ENCODE data around the gene DNAH11. TPM values are rescaled to one million over a fixed set of nuclear protein-coding genes. Genes with fewer than 3 reads are reported as not detected.
"Not testable (repeated sequence)": the region's sequence is repeated elsewhere in the genome, so short reads cannot be mapped to it uniquely, and the experiment has no call there.

DNAH11 gene
- total and polyA plus RNA-seq, 4 experiments from 2014 or later: 0.06 TPM; not detected in 3

GRCh38 chr7:21533646-21534045 is 9.2 kb upstream of the DNAH11 start:
- H3K27me3 Mint-ChIP-seq: peaks cover 5 to 10% of the 10 kb centered on the region in 2 donors

GRCh38 chr7:21536445-21537118 is 6.3 kb upstream of the DNAH11 start:
- H3K27me3 Mint-ChIP-seq: peaks cover 19 to 23% of the 10 kb centered on the region in 2 donors
- H3K27ac ChIP-seq (ENCODE audit: low read depth, low read length); H3K4me3 Mint-ChIP-seq: not testable (repeated sequence)

More at GRCh38 chr7:21533646-21534045, 9.2 kb upstream of the DNAH11 start:
- H3K9me3 ChIP-seq (ENCODE audit: control insufficient read depth in 1 of 2, low read length in 2 of 2); H3K9me3 Mint-ChIP-seq; DNase-seq; H3K4me3 ChIP-seq (ENCODE audit: low read length in 2 of 2); H3K27me3 ChIP-seq (ENCODE audit: insufficient read depth, low read length); H3K36me3 Mint-ChIP-seq; H3K27ac Mint-ChIP-seq; POLR2A ChIA-PET (ENCODE audit: partially characterized antibody); intact Hi-C loops (cut with micrococcal nuclease); H3K27ac ChIP-seq (ENCODE audit: low read depth, low read length); CTCF ChIA-PET (ENCODE audit: partially characterized antibody); H3K4me1 ChIP-seq (ENCODE audit: insufficient read depth, low read length); H3K4me1 Mint-ChIP-seq; H3K4me3 Mint-ChIP-seq; H3K36me3 ChIP-seq (ENCODE audit: insufficient read depth, low read length): not testable (repeated sequence)

GRCh38 chr7:21538936-21539495 is 3.8 kb upstream of the DNAH11 start:
- intact Hi-C loops (cut with micrococcal nuclease): no loop called here
- ChIA-PET POLR2A (ENCODE audit: partially characterized antibody) (no interaction called here), CTCF (ENCODE audit: partially characterized antibody) (no interaction called here)
- Mint-ChIP-seq H3K4me3 (no peak overlapping the region), H3K9me3 (peaks cover 0 to 2% (median 0%) of the 10 kb centered on the region in 8 donors), H3K36me3 (no peaks in the 10 kb centered on the region), H3K27me3 (peaks cover 24 to 34% of the 10 kb centered on the region in 2 donors), H3K27ac (no peak overlapping the region), H3K4me1 (peaks cover 1 to 7% (median 3%) of the 10 kb centered on the region in 4 donors)
- no peak for DNase-seq
- H3K27ac ChIP-seq (ENCODE audit: low read depth, low read length): no peak overlapping the region
- peaks cover 10% of the 10 kb centered on the region for H3K4me1 ChIP-seq (ENCODE audit: insufficient read depth, low read length)
- no peak overlapping the region for H3K4me3 ChIP-seq (ENCODE audit: low read length in 2 of 2)
- H3K27me3 ChIP-seq (ENCODE audit: insufficient read depth, low read length): peaks cover 15% of the 10 kb centered on the region
- H3K9me3 ChIP-seq (ENCODE audit: control insufficient read depth in 1 of 2, low read length in 2 of 2): no peaks in the 10 kb centered on the region
- no peaks in the 10 kb centered on the region for H3K36me3 ChIP-seq (ENCODE audit: insufficient read depth, low read length)

More at GRCh38 chr7:21536445-21537118, 6.3 kb upstream of the DNAH11 start:
- H3K36me3 ChIP-seq (ENCODE audit: insufficient read depth, low read length); H3K4me1 Mint-ChIP-seq; H3K4me3 ChIP-seq (ENCODE audit: low read length in 2 of 2); H3K36me3 Mint-ChIP-seq; intact Hi-C loops (cut with micrococcal nuclease); H3K27me3 ChIP-seq (ENCODE audit: insufficient read depth, low read length); H3K4me1 ChIP-seq (ENCODE audit: insufficient read depth, low read length); H3K27ac Mint-ChIP-seq; H3K9me3 Mint-ChIP-seq; H3K9me3 ChIP-seq (ENCODE audit: control insufficient read depth in 1 of 2, low read length in 2 of 2); POLR2A ChIA-PET (ENCODE audit: partially characterized antibody); DNase-seq: not testable (repeated sequence)
- CTCF ChIA-PET (ENCODE audit: partially characterized antibody): interaction anchor here (0.9 kb wide), 1 partner anchor 8 kb away, joined by 4 read pairs; no protein-coding TSS in a partner anchor

GRCh38 chr7:21543528-21544302 is 876 bp downstream of the DNAH11 start:
- Mint-ChIP-seq H3K27me3 (peaks cover 36 to 37% of the 10 kb centered on the region in 2 donors), H3K4me3 (peak overlapping the region; percentile 16 to 70 (median 44)), H3K27ac (no peak overlapping the region), H3K9me3 (no peaks in the 10 kb centered on the region), H3K36me3 (no peaks in the 10 kb centered on the region), H3K4me1 (peaks cover 3 to 8% (median 6%) of the 10 kb centered on the region in 4 donors)
- Histone ChIP-seq H3K4me3 (ENCODE audit: low read length in 2 of 2) (no peak overlapping the region), H3K36me3 (ENCODE audit: insufficient read depth, low read length) (no peaks in the 10 kb centered on the region), H3K27me3 (ENCODE audit: insufficient read depth, low read length) (peaks cover 18% of the 10 kb centered on the region), H3K27ac (ENCODE audit: low read depth, low read length) (no peak overlapping the region), H3K4me1 (ENCODE audit: insufficient read depth, low read length) (peaks cover 10% of the 10 kb centered on the region), H3K9me3 (ENCODE audit: control insufficient read depth in 1 of 2, low read length in 2 of 2) (no peaks in the 10 kb centered on the region)
- DNase-seq: no peak
- ChIA-PET CTCF (ENCODE audit: partially characterized antibody) (no interaction called here), POLR2A (ENCODE audit: partially characterized antibody) (no interaction called here)
- intact Hi-C loops (cut with micrococcal nuclease): no loop called here

GRCh38 chr7:21544303-21544656 is 1.4 kb downstream of the DNAH11 start:
- Mint-ChIP-seq H3K9me3 (no peaks in the 10 kb centered on the region), H3K4me1 (peaks cover 3 to 8% (median 6%) of the 10 kb centered on the region in 4 donors), H3K27me3 (peaks cover 32 to 37% of the 10 kb centered on the region in 2 donors), H3K4me3 (peak overlapping the region in 4 of 8 donors; percentile 16 to 68 (median 30)), H3K27ac (no peak overlapping the region), H3K36me3 (no peaks in the 10 kb centered on the region)
- no peak for DNase-seq
- POLR2A ChIA-PET (ENCODE audit: partially characterized antibody): no interaction called here
- peaks cover 18% of the 10 kb centered on the region for H3K27me3 ChIP-seq (ENCODE audit: insufficient read depth, low read length)
- no peaks in the 10 kb centered on the region for H3K9me3 ChIP-seq (ENCODE audit: control insufficient read depth in 1 of 2, low read length in 2 of 2)
- intact Hi-C loops (cut with micrococcal nuclease): no loop called here
- CTCF ChIA-PET (ENCODE audit: partially characterized antibody): no interaction called here
- H3K27ac ChIP-seq (ENCODE audit: low read depth, low read length): no peak overlapping the region
- no peak overlapping the region for H3K4me3 ChIP-seq (ENCODE audit: low read length in 2 of 2)
- H3K36me3 ChIP-seq (ENCODE audit: insufficient read depth, low read length): no peaks in the 10 kb centered on the region
- H3K4me1 ChIP-seq (ENCODE audit: insufficient read depth, low read length): peaks cover 10% of the 10 kb centered on the region

- Histone ChIP-seq H3K4me1 (ENCODE audit: insufficient read depth, low read length) (peaks cover 10% of the 10 kb centered on the region), H3K27me3 (ENCODE audit: insufficient read depth, low read length) (peaks cover 18% of the 10 kb centered on the region), H3K36me3 (ENCODE audit: insufficient read depth, low read length) (no peaks in the 10 kb centered on the region), H3K27ac (ENCODE audit: low read depth, low read length) (no peak overlapping the region), H3K4me3 (ENCODE audit: low read length in 2 of 2) (no peak overlapping the region), H3K9me3 (ENCODE audit: control insufficient read depth in 1 of 2, low read length in 2 of 2) (no peaks in the 10 kb centered on the region)
- no peak for DNase-seq
- Mint-ChIP-seq H3K27me3 (peaks cover 30 to 36% of the 10 kb centered on the region in 2 donors), H3K9me3 (no peaks in the 10 kb centered on the region), H3K36me3 (no peaks in the 10 kb centered on the region), H3K4me1 (peaks cover 3 to 8% (median 6%) of the 10 kb centered on the region in 4 donors), H3K4me3 (no peak overlapping the region), H3K27ac (no peak overlapping the region)
- intact Hi-C loops (cut with micrococcal nuclease): no loop called here
- ChIA-PET POLR2A (ENCODE audit: partially characterized antibody) (no interaction called here), CTCF (ENCODE audit: partially characterized antibody) (interaction anchor here (0.9 kb wide), 1 partner anchor 456 kb away, joined by 3 read pairs; no protein-coding TSS in a partner anchor)
Measured at GRCh38 chr7:21544715-21545114, 1.9 kb downstream of the DNAH11 start.

GRCh38 chr7:21547501-21547900 is 4.7 kb downstream of the DNAH11 start:
- no peaks in the 10 kb centered on the region for H3K36me3 ChIP-seq (ENCODE audit: insufficient read depth, low read length)
- H3K27ac ChIP-seq (ENCODE audit: low read depth, low read length): no peak overlapping the region
- no peak for DNase-seq
- ChIA-PET CTCF (ENCODE audit: partially characterized antibody) (no interaction called here), POLR2A (ENCODE audit: partially characterized antibody) (no interaction called here)
- H3K27me3 ChIP-seq (ENCODE audit: insufficient read depth, low read length): peaks cover 12% of the 10 kb centered on the region
- Mint-ChIP-seq H3K4me1 (peaks cover 3 to 8% (median 6%) of the 10 kb centered on the region in 4 donors), H3K4me3 (no peak overlapping the region), H3K9me3 (no peaks in the 10 kb centered on the region), H3K27me3 (peaks cover 26% of the 10 kb centered on the region in 2 donors), H3K27ac (no peak overlapping the region), H3K36me3 (no peaks in the 10 kb centered on the region)
- intact Hi-C loops (cut with micrococcal nuclease): no loop called here
- H3K9me3 ChIP-seq (ENCODE audit: control insufficient read depth in 1 of 2, low read length in 2 of 2): no peaks in the 10 kb centered on the region
- H3K4me1 ChIP-seq (ENCODE audit: insufficient read depth, low read length): peaks cover 10% of the 10 kb centered on the region
- H3K4me3 ChIP-seq (ENCODE audit: low read length in 2 of 2): no peak overlapping the region
